MG63 (cell line): ENCODE results near the gene CELF2. TPM values are rescaled to one million over a fixed set of nuclear protein-coding genes. Genes with fewer than 3 reads are reported as not detected.
A peak's percentile ranks its signal among the peaks of the same experiment; 100 is the strongest.

Source experiments
- DNase-seq: peaks from one replicate; pipeline ENCODE4 v3.0.0-alpha.2; 2020
- H3K27me3 ChIP-seq: fragments of 250-450 bp; sonication (Bioruptor Pico); 2 replicates; pipeline ENCODE4 v1.5.1; 2020; ENCODE audit warnings: mild to moderate bottlenecking, moderate library complexity
- H3K36me3 ChIP-seq: fragments of 250-450 bp; sonication (Bioruptor Pico); 2 replicates; pipeline ENCODE4 v1.5.1; 2020; ENCODE audit warnings: mild to moderate bottlenecking, moderate library complexity
- H3K4me3 ChIP-seq: fragments of 250-450 bp; sonication (Bioruptor Pico); 2 replicates; pipeline ENCODE4 v1.5.1; 2020; ENCODE audit warnings: mild to moderate bottlenecking, moderate library complexity
- H3K9me3 ChIP-seq: fragments of 250-450 bp; sonication (Bioruptor Pico); 2 replicates; pipeline ENCODE4 v1.5.1; 2020; ENCODE audit warnings: mild to moderate bottlenecking, moderate library complexity
- total RNA-seq: library from RNA; depleted of rRNA; stranded (reverse); fragments of >200 nt; shearing (Covaris generic); gene quantifications from 2 replicates; pipeline ENCODE4 v1.2.3, GENCODE V29; 2014; ENCODE audit warnings: low replicate concordance; rRNA removed

CELF2 gene
- 1.5 and 9.7 TPM in 2 replicates for total RNA-seq

GRCh38 chr10:11017570-11018431 is at the start of gene CELF2:
Gene CELF2, plus strand, starts transcription at chr10:11017872. Its CDS starts 218 bp downstream, at chr10:11018090.
- H3K9me3 ChIP-seq, result no peaks in the 10 kb centered on the region
- H3K27me3 ChIP-seq, result no peaks in the 10 kb centered on the region
- peak; percentile 49 for DNase-seq
- peak within 1 kb of the TSS; percentile 54 for H3K4me3 ChIP-seq
- H3K36me3 ChIP-seq, result no peaks in the 10 kb centered on the region

- no peak for DNase-seq
- no peaks in the 10 kb centered on the region for H3K36me3 ChIP-seq
- H3K4me3 ChIP-seq, result no peak overlapping the region
These were observed 49.4 kb upstream of the CELF2 start for GRCh38 chr10:10968257-10968588.

GRCh38 chr10:10973310-10973709 is 44.4 kb upstream of the CELF2 start:
- DNase-seq, result no peak
- Histone ChIP-seq H3K27me3 (no peaks in the 10 kb centered on the region), H3K4me3 (no peak overlapping the region), H3K9me3 (no peaks in the 10 kb centered on the region), H3K36me3 (no peaks in the 10 kb centered on the region)

More at GRCh38 chr10:10968257-10968588, 49.4 kb upstream of the CELF2 start:
- no peaks in the 10 kb centered on the region for H3K27me3 ChIP-seq
- no peaks in the 10 kb centered on the region for H3K9me3 ChIP-seq

- no peak overlapping the region for H3K4me3 ChIP-seq
- peak; percentile 6 for DNase-seq
- no peaks in the 10 kb centered on the region for H3K36me3 ChIP-seq
- H3K27me3 ChIP-seq, result no peaks in the 10 kb centered on the region
- no peaks in the 10 kb centered on the region for H3K9me3 ChIP-seq
These were observed 42.0 kb upstream of the CELF2 start for GRCh38 chr10:10975647-10976046.

GRCh38 chr10:10976652-10977051 is 41.0 kb upstream of the CELF2 start:
- Histone ChIP-seq H3K9me3 (no peaks in the 10 kb centered on the region), H3K4me3 (no peak overlapping the region), H3K27me3 (no peaks in the 10 kb centered on the region), H3K36me3 (no peaks in the 10 kb centered on the region)
- no peak for DNase-seq

- no peaks in the 10 kb centered on the region for H3K27me3 ChIP-seq
- no peak for DNase-seq
These were observed 40.3 kb upstream of the CELF2 start for GRCh38 chr10:10977226-10977956.

GRCh38 chr10:10977978-10978377 is 39.7 kb upstream of the CELF2 start:
- Histone ChIP-seq H3K9me3 (no peaks in the 10 kb centered on the region), H3K4me3 (no peak overlapping the region), H3K27me3 (no peaks in the 10 kb centered on the region), H3K36me3 (no peaks in the 10 kb centered on the region)
- DNase-seq, result no peak

More at GRCh38 chr10:10977226-10977956, 40.3 kb upstream of the CELF2 start:
- Histone ChIP-seq H3K9me3 (no peaks in the 10 kb centered on the region), H3K4me3 (no peak overlapping the region), H3K36me3 (no peaks in the 10 kb centered on the region)

- Histone ChIP-seq H3K36me3 (no peaks in the 10 kb centered on the region), H3K4me3 (no peak overlapping the region), H3K27me3 (no peaks in the 10 kb centered on the region), H3K9me3 (no peaks in the 10 kb centered on the region)
- DNase-seq, result no peak
These were observed 32.3 kb upstream of the CELF2 start for GRCh38 chr10:10985361-10985760.

- DNase-seq, result no peak
- Histone ChIP-seq H3K27me3 (no peaks in the 10 kb centered on the region), H3K4me3 (no peak overlapping the region), H3K36me3 (no peaks in the 10 kb centered on the region), H3K9me3 (no peaks in the 10 kb centered on the region)
These were observed 31.1 kb upstream of the CELF2 start for GRCh38 chr10:10986606-10987005.

GRCh38 chr10:10987111-10987510 is 30.6 kb upstream of the CELF2 start:
- no peak for DNase-seq
- Histone ChIP-seq H3K9me3 (no peaks in the 10 kb centered on the region), H3K36me3 (no peaks in the 10 kb centered on the region), H3K27me3 (no peaks in the 10 kb centered on the region), H3K4me3 (no peak overlapping the region)

- no peak for DNase-seq
- Histone ChIP-seq H3K9me3 (peaks cover 4% of the 10 kb centered on the region; the same call in 1 of the 2 replicates), H3K36me3 (no peaks in the 10 kb centered on the region), H3K27me3 (no peaks in the 10 kb centered on the region), H3K4me3 (no peak overlapping the region)
These were observed 28.0 kb upstream of the CELF2 start for GRCh38 chr10:10989669-10990068.

GRCh38 chr10:10991144-10991543 is 26.5 kb upstream of the CELF2 start:
- no peaks in the 10 kb centered on the region for H3K27me3 ChIP-seq
- peaks cover 4% of the 10 kb centered on the region; the same call in 1 of the 2 replicates for H3K9me3 ChIP-seq
- H3K36me3 ChIP-seq, result no peaks in the 10 kb centered on the region
- no peak for DNase-seq
- no peak overlapping the region for H3K4me3 ChIP-seq

GRCh38 chr10:10992072-10992471 is 25.6 kb upstream of the CELF2 start:
- Histone ChIP-seq H3K9me3 (peaks cover 4% of the 10 kb centered on the region; the same call in 1 of the 2 replicates), H3K4me3 (no peak overlapping the region), H3K27me3 (no peaks in the 10 kb centered on the region), H3K36me3 (no peaks in the 10 kb centered on the region)
- peak; percentile 59 for DNase-seq

GRCh38 chr10:10992961-10993714 is 24.5 kb upstream of the CELF2 start:
- H3K4me3 ChIP-seq, result no peak overlapping the region
- no peaks in the 10 kb centered on the region for H3K36me3 ChIP-seq
- no peak for DNase-seq
- H3K9me3 ChIP-seq, result peaks cover 4% of the 10 kb centered on the region; the same call in 1 of the 2 replicates
- H3K27me3 ChIP-seq, result no peaks in the 10 kb centered on the region

GRCh38 chr10:10993785-10994184 is 23.9 kb upstream of the CELF2 start:
- no peaks in the 10 kb centered on the region for H3K27me3 ChIP-seq
- peaks cover 4% of the 10 kb centered on the region; the same call in 1 of the 2 replicates for H3K9me3 ChIP-seq
- DNase-seq, result no peak
- no peak overlapping the region for H3K4me3 ChIP-seq
- H3K36me3 ChIP-seq, result no peaks in the 10 kb centered on the region

- no peaks in the 10 kb centered on the region for H3K27me3 ChIP-seq
- no peak overlapping the region for H3K4me3 ChIP-seq
- no peaks in the 10 kb centered on the region for H3K36me3 ChIP-seq
- peaks cover 4% of the 10 kb centered on the region; the same call in 1 of the 2 replicates for H3K9me3 ChIP-seq
- no peak for DNase-seq
These were observed 23.3 kb upstream of the CELF2 start for GRCh38 chr10:10994360-10994759.

- no peaks in the 10 kb centered on the region for H3K36me3 ChIP-seq
- H3K9me3 ChIP-seq, result peaks cover 4% of the 10 kb centered on the region; the same call in 1 of the 2 replicates
- DNase-seq, result no peak
- no peak overlapping the region for H3K4me3 ChIP-seq
- H3K27me3 ChIP-seq, result no peaks in the 10 kb centered on the region
These were observed 22.6 kb upstream of the CELF2 start for GRCh38 chr10:10995120-10995519.
